DMS153 (cell line): ENCODE measurements around the gene THAP12.
A peak's percentile ranks its signal among the peaks of the same experiment; 100 is the strongest.

Source experiments
- DNase-seq: peaks from one replicate; lab custom pipeline; 2025; lab: John Stamatoyannopoulos, UW

THAP12 gene

DNA sequence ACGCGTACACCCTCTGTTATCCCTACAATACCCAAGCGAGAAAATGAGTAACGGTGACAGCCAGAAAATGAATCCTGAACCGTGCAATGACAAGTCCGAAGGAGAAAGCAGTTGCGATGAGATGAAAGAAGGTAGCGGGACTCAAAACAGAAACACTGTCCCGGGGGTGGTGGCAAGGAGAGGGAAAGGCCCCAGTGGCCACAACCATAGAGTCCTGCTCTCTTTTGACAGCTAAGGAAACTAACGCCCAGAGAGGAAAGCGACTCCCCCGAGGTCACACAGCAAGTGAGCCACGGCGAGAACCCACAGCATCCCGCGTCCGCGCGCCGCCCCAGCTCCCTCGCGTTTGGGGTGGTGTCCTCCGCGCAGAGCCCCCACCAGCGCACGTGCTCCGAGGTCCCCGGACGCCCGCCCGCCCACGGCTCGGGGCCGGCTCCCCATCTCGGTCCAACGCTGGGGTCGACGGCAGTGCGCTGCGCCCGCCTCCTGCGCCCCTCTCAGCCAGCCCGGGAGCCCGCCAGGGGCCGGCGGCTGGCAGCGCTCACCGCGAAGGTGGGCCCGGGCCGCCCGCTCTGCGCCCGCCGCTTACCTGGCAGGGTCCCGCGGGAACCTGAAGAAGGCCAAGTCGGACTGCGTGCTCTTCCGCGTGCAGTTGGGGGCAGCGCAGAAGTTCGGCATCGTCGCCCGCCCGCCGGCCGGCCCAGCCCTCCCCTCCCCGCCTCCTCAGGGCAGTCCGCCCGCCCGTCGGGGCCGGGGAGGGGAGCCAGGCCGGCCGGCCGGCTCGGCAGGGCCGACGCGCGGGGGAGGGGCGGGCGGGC lies 564 bp downstream of the THAP12 start:
- DNase-seq: no peak

- no peak for DNase-seq
Observed at GRCh38 chr11:76379807-76380158, 1.1 kb downstream of the THAP12 start.

DNA sequence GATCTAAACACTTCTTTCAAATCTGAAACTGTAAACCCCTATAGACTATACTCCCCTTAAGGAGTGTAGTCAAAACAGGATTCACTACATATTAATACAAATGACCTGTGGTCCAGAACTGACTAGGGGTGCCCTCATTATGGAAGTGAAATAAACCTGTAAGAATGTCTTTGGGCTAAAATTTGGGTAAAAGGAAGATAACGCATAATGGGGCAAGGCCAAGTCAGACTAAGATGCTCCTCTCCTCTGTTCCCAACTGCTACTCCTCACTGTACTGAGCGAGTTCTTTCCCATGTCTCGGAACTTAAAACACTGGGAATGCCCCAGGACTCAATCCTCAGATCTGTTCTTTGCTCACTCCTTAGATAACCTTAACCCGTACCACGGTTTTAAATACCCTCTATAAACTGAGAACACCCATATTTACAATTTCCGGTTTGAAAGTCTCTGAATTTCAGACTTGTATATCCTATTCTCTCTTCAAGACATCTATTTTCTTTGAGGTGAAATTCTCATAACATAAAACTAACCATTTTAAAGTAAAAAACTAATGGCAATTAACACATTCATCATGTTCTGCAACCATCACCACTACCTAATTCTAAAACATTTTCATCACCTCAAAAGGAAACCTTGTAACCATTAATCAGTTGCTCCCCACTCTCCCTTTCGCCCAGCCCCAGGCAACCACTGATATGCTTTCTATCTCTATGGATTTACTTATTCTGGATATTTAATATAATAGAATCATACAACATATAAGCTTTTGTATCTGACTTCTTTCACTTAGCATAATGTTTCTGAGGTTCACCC lies 4.0 kb downstream of the THAP12 start:
- no peak for DNase-seq

DNA sequence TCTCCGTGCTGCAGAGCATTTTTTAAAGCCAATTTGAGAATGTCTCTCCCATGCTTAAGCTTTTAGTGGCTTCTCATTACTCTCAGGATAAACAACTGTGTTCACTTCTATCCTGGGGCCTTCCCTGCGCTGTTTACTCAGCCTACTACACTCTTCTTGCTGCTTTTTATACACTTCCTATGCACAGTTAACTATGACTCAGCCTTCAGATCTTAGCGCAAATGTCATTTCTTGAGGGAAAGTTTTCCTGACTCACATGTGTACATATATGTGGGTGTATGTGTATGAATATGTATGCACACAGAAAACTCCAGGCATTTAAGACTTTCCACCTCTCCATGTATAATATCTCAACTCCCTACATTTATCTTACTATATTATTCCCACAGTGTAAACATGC lies 9.8 kb downstream of the THAP12 start:
- DNase-seq: no peak

DNA sequence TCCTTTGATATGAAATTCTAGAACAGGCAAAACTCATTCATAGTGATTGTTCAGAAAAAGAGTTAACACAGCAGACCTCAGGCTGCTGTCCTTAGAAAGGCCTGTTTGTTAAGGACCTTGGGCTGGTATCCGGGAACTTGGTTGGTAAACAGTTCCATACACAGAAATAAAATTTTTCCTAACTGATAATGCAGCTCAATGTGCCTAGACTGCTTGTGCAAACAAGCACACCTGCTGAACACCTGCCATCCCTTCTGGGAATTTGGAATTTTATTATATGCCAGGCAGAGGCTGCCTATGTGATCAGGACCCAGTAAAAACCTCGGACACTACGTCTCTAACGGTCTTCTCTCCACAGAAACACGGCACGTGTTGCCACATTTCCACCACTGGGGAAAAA lies 11.5 kb downstream of the THAP12 start:
- peak; percentile 76 for DNase-seq

- DNase-seq: no peak
Observed at GRCh38 chr11:76368490-76368889, 12.4 kb downstream of the THAP12 start.

DNA sequence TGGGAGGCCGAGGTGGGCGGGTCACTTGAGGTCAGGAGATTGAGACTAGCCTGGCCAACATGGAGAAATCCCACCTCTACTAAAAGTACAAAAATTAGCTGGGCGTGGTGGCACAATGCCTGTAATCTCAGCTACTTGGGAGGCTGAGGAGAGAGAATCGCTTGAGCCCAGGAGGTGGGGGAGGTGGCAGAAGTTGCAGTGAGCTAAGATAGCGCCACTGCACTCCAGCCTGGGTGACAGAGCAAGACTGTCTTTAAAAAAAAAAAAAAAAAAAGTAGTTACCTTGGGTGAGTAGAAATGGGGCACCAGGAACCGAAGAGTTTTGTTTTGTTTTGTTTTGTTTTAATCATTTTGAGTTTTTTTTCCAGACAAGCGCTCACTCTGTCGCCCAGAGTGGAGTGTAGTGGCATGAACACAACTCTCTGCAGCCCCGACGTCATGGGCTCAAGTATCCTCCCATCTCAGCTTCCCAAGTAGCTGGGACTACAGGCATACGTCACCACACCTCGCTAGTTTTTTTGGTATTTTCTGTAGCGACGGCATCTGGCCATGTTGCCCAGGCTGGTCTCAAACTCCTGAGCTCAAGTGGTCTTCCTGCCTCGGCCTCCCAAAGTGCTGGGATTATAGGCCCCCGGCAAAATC lies 15.8 kb downstream of the THAP12 start:
- no peak for DNase-seq

DNA sequence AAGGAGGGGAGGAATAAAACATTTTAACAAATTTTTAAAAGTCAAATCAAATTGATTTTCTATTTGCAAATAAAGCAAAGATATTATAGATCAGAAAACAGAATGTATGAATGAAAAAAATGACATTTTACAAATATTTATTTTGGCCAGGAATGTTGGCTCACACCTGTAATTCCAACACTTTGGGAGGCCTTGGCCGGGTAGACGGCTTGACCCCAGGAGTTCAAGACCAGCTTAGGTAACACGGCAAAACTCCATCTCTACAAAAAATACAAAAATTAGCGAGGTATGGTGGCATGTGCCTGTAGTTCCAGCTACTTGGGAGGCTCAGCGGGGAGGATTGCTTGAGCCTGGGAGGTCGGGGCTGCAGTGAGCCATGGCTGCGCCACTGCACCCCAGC lies 18.2 kb downstream of the THAP12 start:
- no peak for DNase-seq

GRCh38 chr11:76361776-76362175 lies 19.2 kb downstream of the THAP12 start:
- no peak for DNase-seq

- DNase-seq: no peak
Observed at GRCh38 chr11:76361374-76361773, 19.6 kb downstream of the THAP12 start.

- DNase-seq: no peak
Observed at GRCh38 chr11:76355172-76355571, 25.8 kb downstream of the THAP12 start.

- DNase-seq: no peak
Observed at GRCh38 chr11:76348348-76348747, 32.6 kb downstream of the THAP12 start.

DNA sequence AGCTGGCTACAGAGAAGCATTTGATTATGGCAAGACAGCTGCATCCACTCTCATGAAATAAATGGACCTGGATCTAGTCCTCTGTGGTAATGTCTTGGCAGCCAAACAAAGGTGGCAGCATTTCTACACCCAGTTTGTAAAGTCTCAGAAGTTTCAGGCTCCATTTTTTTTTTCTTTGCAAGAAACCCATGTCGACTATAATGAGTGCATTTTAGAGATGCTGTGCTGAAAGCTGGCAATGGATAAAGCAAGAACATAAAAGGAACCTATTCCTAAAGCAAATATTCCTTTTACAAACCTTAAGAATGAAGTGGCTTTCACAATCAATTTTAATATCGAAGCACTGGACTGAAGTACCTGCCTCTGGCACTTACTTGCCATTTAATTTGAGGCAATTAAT lies 33.5 kb downstream of the THAP12 start:
- DNase-seq: no peak

DNA sequence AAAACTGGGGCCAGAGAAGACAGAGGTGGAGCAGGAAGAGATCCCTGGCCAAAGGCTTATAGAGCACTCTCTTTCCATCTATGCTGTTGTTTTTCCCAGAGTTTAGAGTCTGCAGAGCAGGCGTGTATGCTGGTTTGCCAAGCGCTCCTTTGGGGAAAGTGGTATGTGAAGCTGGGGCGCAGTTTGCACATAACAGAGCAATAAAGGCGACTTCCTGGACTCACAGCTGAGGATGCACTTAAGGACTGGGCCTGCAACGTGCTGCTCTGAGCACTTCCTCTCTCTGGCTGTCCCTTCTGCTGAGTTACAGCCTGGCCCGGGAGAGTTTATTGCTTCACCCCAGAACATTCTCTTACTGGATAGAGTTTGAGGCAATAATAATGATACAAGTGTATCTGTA lies 41.7 kb downstream of the THAP12 start:
- DNase-seq: peak; percentile 59

GRCh38 chr11:76337923-76338322 lies 43.0 kb downstream of the THAP12 start:
- DNase-seq: no peak

GRCh38 chr11:76337469-76337868 lies 43.5 kb downstream of the THAP12 start:
- DNase-seq: no peak

- no peak for DNase-seq
Observed at GRCh38 chr11:76336597-76336996, 44.3 kb downstream of the THAP12 start.

GRCh38 chr11:76335842-76336241 lies 45.1 kb downstream of the THAP12 start:
- no peak for DNase-seq

DNA sequence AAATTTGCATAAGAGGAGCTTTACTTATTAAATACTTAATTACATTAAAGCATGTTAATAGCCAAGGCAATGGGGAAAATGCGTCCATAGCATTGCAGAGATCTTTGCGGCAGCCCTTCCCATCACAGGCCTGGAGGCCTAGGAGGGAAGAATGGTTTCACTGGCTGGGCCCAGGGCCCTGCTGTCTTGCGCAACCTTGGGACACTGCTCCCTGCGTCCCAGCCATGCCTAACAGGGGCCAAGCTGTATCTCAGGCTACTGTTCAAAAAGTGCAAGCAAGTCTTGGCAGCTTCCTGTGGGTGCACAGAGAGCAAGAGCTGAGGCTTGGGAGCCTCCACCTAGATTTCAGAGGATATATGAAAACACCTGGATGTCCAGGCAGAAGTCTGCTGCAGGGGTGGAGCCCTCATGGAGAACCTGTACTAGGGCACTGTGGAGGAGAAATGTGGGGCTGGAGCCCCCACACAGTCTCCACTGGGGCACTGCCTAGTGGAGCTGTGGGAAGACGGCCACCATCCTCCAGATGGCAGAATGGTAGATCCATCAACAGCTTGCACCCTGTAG lies 46.0 kb downstream of the THAP12 start:
- DNase-seq: no peak

- DNase-seq: no peak
Observed at GRCh38 chr11:76330651-76331050, 50.3 kb downstream of the THAP12 start.

- no peak for DNase-seq
Observed at GRCh38 chr11:76329983-76330382, 50.9 kb downstream of the THAP12 start.

- DNase-seq: no peak
Observed at GRCh38 chr11:76329084-76329648, 51.8 kb downstream of the THAP12 start.
